Measurements from ENCODE around the gene SORCS2.

Gene SORCS2

GRCh38 chr4:7377223-7377865 is 185.0 kb downstream of the SORCS2 start:
- no peak for DNase-seq (ENCODE audit: low spot score)

GRCh38 chr4:7379186-7379585 is 186.8 kb downstream of the SORCS2 start:
- DNase-seq (ENCODE audit: low spot score) = no peak

- DNase-seq (ENCODE audit: low spot score) = no peak
Measured at GRCh38 chr4:7379719-7380118, 187.4 kb downstream of the SORCS2 start.

- DNase-seq (ENCODE audit: low spot score) = no peak
Measured at GRCh38 chr4:7381221-7381889, 189.0 kb downstream of the SORCS2 start.

- DNase-seq (ENCODE audit: low spot score) = no peak
Measured at GRCh38 chr4:7381890-7382633, 189.7 kb downstream of the SORCS2 start.

- DNase-seq (ENCODE audit: low spot score) = no peak
Measured at GRCh38 chr4:7382634-7383014, 190.3 kb downstream of the SORCS2 start.

- peak; percentile 7 for DNase-seq (ENCODE audit: low spot score)
Measured at GRCh38 chr4:7383266-7383665, 190.9 kb downstream of the SORCS2 start.

GRCh38 chr4:7384003-7384928 is 191.9 kb downstream of the SORCS2 start:
- DNase-seq (ENCODE audit: low spot score) = peak; percentile 7

GRCh38 chr4:7384929-7385890 is 192.9 kb downstream of the SORCS2 start:
- peak; percentile 14 for DNase-seq (ENCODE audit: low spot score)

- no peak for DNase-seq (ENCODE audit: low spot score)
Measured at GRCh38 chr4:7387925-7388324, 195.6 kb downstream of the SORCS2 start.

GRCh38 chr4:7388627-7389026 is 196.3 kb downstream of the SORCS2 start:
- no peak for DNase-seq (ENCODE audit: low spot score)

GRCh38 chr4:7389101-7389701 is 196.9 kb downstream of the SORCS2 start:
- DNase-seq (ENCODE audit: low spot score) = no peak

GRCh38 chr4:7389719-7390118 is 197.4 kb downstream of the SORCS2 start:
- peak; percentile 24 for DNase-seq (ENCODE audit: low spot score)

- DNase-seq (ENCODE audit: low spot score) = no peak
Measured at GRCh38 chr4:7390336-7390735, 198.0 kb downstream of the SORCS2 start.

- DNase-seq (ENCODE audit: low spot score) = peak; percentile 11
Measured at GRCh38 chr4:7390906-7391636, 198.7 kb downstream of the SORCS2 start.

GRCh38 chr4:7391637-7392437 is 199.5 kb downstream of the SORCS2 start:
- no peak for DNase-seq (ENCODE audit: low spot score)

GRCh38 chr4:7392438-7393421 is 200.4 kb downstream of the SORCS2 start:
- peak; percentile 40 for DNase-seq (ENCODE audit: low spot score)
